Posterior cingulate gyrus (tissue), 11 donors: ENCODE measurements around the gene OR4C3.
A peak's percentile ranks its signal among the peaks of the same experiment; 100 is the strongest.
"Not testable (repeated sequence)": the region's sequence is repeated elsewhere in the genome, so short reads cannot be mapped to it uniquely, and the experiment has no call there.

Source experiments
- DNase-seq, 10 donors: peaks; one replicate each; pipeline versions ENCODE4 v3.0.0 to v3.0.0-alpha.2; 2020 to 2021; ENCODE audit warnings: mixed read lengths in 3 of 10
- intact Hi-C: fragments of 100-400 bp; cut with DNase I; formaldehyde crosslinking; loops from one replicate; pipeline ENCODE4 v1.15.1; 2023

The OR4C3 gene

DNA sequence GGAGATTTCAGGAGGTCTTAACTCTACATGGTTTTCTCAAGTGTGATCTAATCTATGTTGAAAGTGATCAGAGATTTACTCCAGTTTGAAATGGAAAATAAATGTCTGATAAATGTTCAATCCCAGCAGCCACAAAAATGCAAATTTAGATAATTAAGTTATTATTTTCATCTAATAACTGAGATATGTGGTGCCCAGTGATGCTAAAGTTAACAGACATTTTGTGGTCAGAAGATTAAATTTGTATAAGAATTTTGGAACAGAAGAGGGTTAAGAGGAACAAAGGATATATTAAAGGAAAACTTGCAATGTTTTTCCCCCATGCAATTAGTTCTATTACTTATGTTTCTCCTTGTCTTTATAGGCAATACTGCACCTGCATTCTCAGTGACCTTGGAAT, at the start of gene OR4C3:
TSS of gene OR4C3 (plus strand) at position 301 of the 400 bp plus-strand sequence. CDS start 102 bp downstream, outside the sequence.
- intact Hi-C loops, DNase-seq: not testable (repeated sequence)

DNA sequence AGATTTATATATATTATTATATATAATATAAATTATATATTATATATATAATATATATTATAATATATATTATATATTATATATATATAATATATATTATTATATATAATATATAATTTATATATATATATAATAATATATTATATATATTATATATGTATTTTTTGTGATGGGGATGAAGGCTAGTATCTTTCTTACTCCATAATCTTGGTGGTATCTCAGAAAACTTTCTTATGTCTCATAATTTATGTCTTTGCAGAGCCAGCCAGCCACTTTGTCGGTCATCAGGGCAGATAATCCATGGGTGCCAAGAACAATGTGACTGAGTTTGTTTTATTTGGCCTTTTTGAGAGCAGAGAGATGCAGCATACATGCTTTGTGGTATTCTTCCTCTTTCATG, 18.8 kb upstream of the OR4C3 start, which contains the start of gene OR4S1:
TSS of gene OR4S1 (plus strand) at position 301 of the 400 bp plus-strand sequence. CDS start at position 301, 0 bp downstream.
- DNase-seq, result no peak

DNA sequence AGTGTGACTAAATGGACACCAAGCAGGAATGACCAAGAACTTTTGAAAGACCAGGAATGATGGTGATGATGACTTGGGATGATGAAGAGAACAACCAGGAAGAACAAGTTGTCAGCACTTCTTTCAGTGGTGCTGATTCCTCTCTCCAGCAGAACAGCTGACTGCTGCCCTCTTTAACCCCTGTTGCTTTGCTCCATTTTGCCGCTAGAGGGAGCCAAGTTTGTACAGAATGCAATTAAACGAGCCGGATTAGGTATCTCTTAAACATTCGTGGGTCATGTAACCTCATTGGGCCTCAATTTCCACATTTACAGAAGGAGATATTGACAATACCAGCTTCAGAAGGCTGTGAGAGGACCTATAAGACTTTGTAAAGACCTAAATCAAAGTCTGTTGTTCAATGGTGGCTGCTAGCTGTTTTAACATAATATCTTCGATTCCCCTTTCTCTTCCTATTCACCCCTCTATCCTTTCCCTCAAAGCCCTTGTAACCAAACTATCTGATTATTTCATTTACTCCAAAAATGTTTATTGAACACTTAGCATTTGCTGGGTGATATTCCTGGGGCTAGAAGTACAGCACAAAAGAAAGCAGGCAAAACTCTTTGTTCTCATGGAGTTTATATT, 16.8 kb upstream of the OR4C3 start:
- peak in 7 of 10 donors; percentile 47 to 88 (median 68) for DNase-seq
- intact Hi-C loops, result loop anchor here (10.0 kb wide), 1 partner anchor 857 kb away; no protein-coding TSS in a partner anchor

More for the DNA sequence above, 18.8 kb upstream of the OR4C3 start, which contains the start of gene OR4S1:
- intact Hi-C loops, result loop anchor here (10.0 kb wide), 1 partner anchor 859 kb away; no protein-coding TSS in a partner anchor

DNA sequence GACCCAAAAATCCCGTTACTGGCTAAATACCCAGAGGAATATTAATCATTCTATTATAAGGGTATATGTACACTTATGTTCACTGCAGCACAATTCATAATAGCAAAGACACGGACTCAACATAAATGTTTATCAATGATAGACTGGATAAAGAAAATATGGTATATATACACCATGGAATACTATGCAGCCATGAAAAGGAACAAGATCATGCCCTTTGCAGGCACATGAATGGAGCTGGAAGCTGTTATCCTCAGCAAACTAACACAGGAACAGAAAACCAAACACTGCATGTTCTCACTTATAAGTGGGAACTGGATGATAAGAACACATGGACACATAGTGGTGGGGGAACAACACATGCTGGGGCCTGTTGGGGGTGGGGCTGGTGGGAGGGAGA, 11.1 kb upstream of the OR4C3 start:
- intact Hi-C loops, DNase-seq: not testable (repeated sequence)

GRCh38 chr11:48319813-48320212, 4.9 kb upstream of the OR4C3 start:
- DNase-seq, intact Hi-C loops: not testable (repeated sequence)

- intact Hi-C loops, result no loop called here
- DNase-seq, result no peak
Observed at GRCh38 chr11:48341466-48341865, 16.7 kb downstream of the OR4C3 start.

DNA sequence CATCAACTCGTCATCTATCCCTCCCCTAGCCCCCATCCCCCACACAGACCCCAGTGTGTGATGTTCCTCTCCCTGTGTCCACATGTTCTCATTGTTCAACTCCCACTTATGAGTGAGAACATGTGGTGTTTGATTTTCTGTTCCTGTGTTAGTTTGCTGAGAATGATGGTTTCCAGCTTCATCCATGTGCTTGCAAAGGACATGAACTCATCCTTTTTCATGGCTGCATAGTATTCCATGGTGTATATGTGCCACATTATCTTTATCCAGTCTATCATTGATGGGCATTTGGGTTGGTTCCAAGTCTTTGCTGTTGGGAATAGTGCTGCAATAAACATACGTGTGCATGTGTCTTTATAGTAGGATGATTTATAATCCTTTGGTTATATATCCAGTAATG, 17.8 kb downstream of the OR4C3 start:
- DNase-seq, intact Hi-C loops: not testable (repeated sequence)

DNA sequence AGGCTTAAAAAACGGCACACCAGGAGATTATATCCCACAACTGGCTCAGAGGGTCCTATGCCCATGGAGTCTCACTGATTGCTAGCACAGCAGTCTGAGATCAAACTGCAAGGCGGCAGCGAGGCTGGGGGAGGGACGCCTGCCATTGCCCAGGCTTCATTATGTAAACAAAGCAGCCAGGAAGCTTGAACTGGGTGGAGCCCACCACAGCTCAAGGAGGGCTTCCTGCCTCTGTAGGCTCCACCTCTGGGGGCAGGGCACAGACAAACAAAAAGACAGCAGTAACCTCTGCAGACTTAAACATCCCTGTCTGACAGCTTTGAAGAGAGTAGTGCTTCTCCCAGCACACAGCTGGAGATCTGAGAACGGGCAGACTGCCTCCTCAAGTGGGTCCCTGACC, 21.6 kb downstream of the OR4C3 start:
- intact Hi-C loops, result not testable (repeated sequence)

DNA sequence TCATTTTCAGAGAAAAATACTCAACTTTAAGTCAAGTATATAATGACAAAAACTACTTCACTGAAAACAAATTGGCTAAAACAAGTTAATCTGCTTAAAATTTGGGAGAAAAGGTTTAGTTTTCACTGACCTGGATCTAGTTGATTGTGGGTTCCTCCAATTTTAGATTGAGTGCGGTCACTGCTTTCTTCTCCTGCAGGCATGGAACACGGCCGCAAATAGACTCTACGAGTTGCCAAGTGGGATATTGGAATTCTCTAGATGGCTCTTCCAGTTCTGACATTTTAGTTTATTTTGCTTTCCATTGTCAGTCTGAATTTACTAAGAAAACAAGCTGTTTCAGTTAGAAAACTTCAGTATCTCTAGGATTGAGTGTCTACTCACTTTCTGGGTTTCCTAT, 29.3 kb downstream of the OR4C3 start:
- intact Hi-C loops, result no loop called here
- DNase-seq, result no peak

More for the DNA sequence above, 21.6 kb downstream of the OR4C3 start:
- DNase-seq, result not testable (repeated sequence)

GRCh38 chr11:48354677-48355076, 30.0 kb downstream of the OR4C3 start:
- no peak for DNase-seq
- intact Hi-C loops, result loop anchor here (5.0 kb wide), 1 partner anchor 1673 kb away; no protein-coding TSS in a partner anchor

DNA sequence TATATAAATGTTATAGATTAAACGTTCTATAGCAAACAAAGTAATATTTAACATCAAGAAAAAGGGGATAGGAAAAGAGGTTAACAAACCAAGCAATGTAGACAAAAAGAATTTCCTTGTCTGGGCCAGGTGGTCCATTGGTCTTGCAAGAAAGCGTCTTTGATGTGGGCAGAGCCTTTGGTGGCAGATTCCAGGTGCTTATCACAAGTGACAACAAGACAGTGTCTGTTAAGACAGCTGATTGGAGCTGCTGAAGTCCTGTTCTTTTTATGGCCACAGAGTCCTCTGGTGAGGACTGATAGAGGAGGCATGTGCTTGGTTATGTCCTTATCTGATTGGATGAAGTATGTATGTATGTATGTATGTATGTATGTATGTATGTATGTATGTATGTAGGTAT, 36.6 kb downstream of the OR4C3 start:
- intact Hi-C loops, DNase-seq: not testable (repeated sequence)

DNA sequence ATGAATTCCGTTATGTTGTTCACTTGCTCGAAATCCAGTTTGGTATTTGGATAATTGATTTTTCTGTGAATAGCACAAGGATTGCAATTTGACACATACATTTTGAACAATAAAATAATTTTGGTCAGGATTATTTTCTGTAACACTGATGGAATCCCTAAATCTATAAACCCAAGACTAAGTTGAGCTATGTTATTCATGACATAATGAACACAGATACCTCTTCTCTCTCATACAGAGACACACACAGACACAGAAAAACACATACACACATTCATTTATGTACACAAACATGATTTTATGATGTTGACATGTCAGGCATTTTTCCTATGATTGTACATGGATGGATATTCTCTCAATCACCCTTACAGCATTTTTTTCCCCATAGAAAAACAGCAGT, 41.6 kb downstream of the OR4C3 start, which contains the start of gene OR4C5:
TSS of gene OR4C5 (minus strand) at position 101 of the 400 bp plus-strand sequence. CDS start at position 101, 0 bp downstream.
- intact Hi-C loops, result no loop called here

More for the DNA sequence above, 41.6 kb downstream of the OR4C3 start, which contains the start of gene OR4C5:
- DNase-seq, result no peak
